Stomach (tissue), 9 donors: ENCODE results near the gene IZUMO1. TPM values are rescaled to one million over a fixed set of nuclear protein-coding genes. Genes with fewer than 3 reads are reported as not detected.
A peak's percentile ranks its signal among the peaks of the same experiment; 100 is the strongest.
"Not testable (repeated sequence)": the region's sequence is repeated elsewhere in the genome, so short reads cannot be mapped to it uniquely, and the experiment has no call there.

ENCODE experiments used
- DNase-seq, 2 donors: peaks; one replicate each; pipeline versions ENCODE4 v3.0.0 to v3.0.0-alpha.2; 2013 to 2019
- H3K27ac ChIP-seq, 5 donors: fragments of 200-600 bp in 4 of 5; sonication (generic) in 4 of 5; one replicate each; pipeline ENCODE4 v1.5.1; 2013 to 2019; ENCODE audit warnings: mild to moderate bottlenecking in 1 of 5, moderate library complexity in 1 of 5
- H3K27me3 ChIP-seq, 3 donors: fragments of 200-600 bp; sonication (generic); one replicate each; pipeline ENCODE4 v1.5.1; 2017 to 2019; ENCODE audit warnings: mixed run types in 1 of 3
- H3K36me3 ChIP-seq, 4 donors: fragments of 200-600 bp; sonication (generic); 1 replicate in 3 of 4; 2 replicates in 1 of 4; pipeline ENCODE4 v1.5.1; 2016 to 2019
- H3K4me1 ChIP-seq, 4 donors: fragments of 200-600 bp; sonication (generic); one replicate each; pipeline ENCODE4 v1.5.1; 2016 to 2019
- H3K4me3 ChIP-seq, 4 donors: fragments of 200-600 bp; sonication (generic) in 3 of 4; one replicate each; pipeline ENCODE4 v1.5.1; 2016 to 2019; ENCODE audit warnings: mild to moderate bottlenecking in 1 of 4
- H3K9me3 ChIP-seq, 4 donors: fragments of 200-600 bp; sonication (generic); one replicate each; pipeline ENCODE4 v1.5.1; 2016 to 2019
- EP300 ChIP-seq: sonication (generic); formaldehyde crosslinking; IDR thresholded peaks from one replicate; pipeline ENCODE4 v1.6.1; 2017; ENCODE audit warnings: antibody characterized with exemption
- POLR2A ChIP-seq, 4 donors: fragments of 450-650 bp; IDR thresholded peaks; one replicate each; pipeline ENCODE4 v1.6.1; 2016; ENCODE audit warnings: antibody characterized with exemption in 4 of 4, control low read depth in 2 of 4, mild to moderate bottlenecking in 1 of 4, moderate library complexity in 1 of 4
- POLR2AphosphoS5 ChIP-seq, 3 donors: sonication (generic); formaldehyde crosslinking; IDR thresholded peaks; one replicate each; pipeline ENCODE4 v1.6.1; 2016; ENCODE audit warnings: antibody characterized with exemption in 3 of 3
- WGBS, 5 donors: extraction: QIAGEN DNeasy Blood & Tissue Kit in 3 of 5; methylation state at CpG; one replicate each; pipeline versions ENCODE4 v1.1.5 to v1.1.7; 2013 to 2018; 5-methylcytosine and 5-hydroxymethylcytosine counted together
- intact Hi-C: fragments of 100-400 bp; cut with DNase I; formaldehyde crosslinking; loops from one replicate; pipeline ENCODE4 v1.15.1; 2023; ENCODE audit warnings: low total_unique reads
- polyA plus RNA-seq, 3 donors: library from polyadenylated mRNA; stranded (reverse); fragments of 200-250 nt; gene quantifications; one replicate each; pipeline ENCODE4 v1.2.3, GENCODE V29; 2013
- total RNA-seq, 5 donors: library from RNA; depleted of rRNA; stranded (reverse); fragments of >200 nt; gene quantifications; one replicate each; pipeline versions ENCODE4 v1.1.0 to v1.2.3, GENCODE V29; 2014 to 2016
- TF ChIP-seq, protein P1 (sequence below), 7 experiments: fragments of 450-650 bp in 4 of 7; fragments of 200-600 bp in 3 of 7; sonication (generic) in 3 of 7; IDR thresholded peaks; one replicate each; pipeline ENCODE4 v1.5.1; 2016 to 2019; ENCODE audit warnings: antibody characterized with exemption in 7 of 7, control low read depth in 2 of 7, mild to moderate bottlenecking in 1 of 7
- donor health status: healthy with polysubstance abuse.
- donor health status: Bipolar disorder and iron deficiency.
- donor health status: healthy.

Gene IZUMO1
- total and polyA plus RNA-seq, 8 donors = 0.62 to 14.3 (median 4.0) TPM; not detected in 3

DNA sequence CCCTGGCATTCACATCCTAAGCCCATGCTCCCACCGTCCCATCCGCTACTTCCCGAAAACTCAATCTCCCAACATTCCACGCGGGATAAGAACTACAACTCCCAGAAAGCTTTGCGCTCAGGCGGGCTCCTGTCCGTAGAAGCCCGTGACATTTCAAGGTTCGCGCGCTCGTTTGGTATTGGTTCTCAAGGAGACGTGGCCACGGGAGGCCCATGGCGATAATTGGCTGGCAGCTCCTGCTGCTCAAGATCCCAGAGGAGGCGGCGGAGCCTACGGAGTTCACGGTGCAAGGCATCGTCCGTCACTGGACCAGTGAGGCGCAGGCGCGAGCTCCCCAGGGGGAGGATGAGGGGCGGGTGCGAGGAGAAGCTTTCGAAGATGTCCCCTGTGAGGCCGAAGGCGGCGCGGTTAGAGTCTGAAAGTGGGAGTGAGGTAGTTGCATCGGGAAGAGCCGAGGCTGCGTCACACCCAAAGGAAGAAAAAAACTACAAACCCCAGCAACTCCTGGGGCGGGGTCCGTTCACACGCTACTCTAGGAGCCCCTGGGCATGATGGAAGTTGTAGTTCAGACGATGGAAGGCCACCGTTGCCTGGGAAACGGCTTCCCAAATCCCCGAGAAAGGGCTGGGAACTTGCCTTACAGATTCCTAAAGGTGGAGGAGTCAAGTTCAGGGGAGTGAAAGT is 26.0 kb downstream of the IZUMO1 start:
- intact Hi-C loops = no loop called here
- WGBS, 5 donors = 7 to 19% (median 8%) methylated on average over 31 to 42 of the region's 42 CpGs
- TF ChIP-seq POLR2A (IDR thresholded peaks at IDR 0.05) = no peak
- TF ChIP-seq, protein P1, sequence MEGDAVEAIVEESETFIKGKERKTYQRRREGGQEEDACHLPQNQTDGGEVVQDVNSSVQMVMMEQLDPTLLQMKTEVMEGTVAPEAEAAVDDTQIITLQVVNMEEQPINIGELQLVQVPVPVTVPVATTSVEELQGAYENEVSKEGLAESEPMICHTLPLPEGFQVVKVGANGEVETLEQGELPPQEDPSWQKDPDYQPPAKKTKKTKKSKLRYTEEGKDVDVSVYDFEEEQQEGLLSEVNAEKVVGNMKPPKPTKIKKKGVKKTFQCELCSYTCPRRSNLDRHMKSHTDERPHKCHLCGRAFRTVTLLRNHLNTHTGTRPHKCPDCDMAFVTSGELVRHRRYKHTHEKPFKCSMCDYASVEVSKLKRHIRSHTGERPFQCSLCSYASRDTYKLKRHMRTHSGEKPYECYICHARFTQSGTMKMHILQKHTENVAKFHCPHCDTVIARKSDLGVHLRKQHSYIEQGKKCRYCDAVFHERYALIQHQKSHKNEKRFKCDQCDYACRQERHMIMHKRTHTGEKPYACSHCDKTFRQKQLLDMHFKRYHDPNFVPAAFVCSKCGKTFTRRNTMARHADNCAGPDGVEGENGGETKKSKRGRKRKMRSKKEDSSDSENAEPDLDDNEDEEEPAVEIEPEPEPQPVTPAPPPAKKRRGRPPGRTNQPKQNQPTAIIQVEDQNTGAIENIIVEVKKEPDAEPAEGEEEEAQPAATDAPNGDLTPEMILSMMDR (IDR thresholded peaks at IDR 0.05) = no peak
- no peak for TF ChIP-seq EP300
- peak; percentile 50 to 80 (median 56) for TF ChIP-seq POLR2AphosphoS5 (IDR thresholded peaks at IDR 0.05)

DNA sequence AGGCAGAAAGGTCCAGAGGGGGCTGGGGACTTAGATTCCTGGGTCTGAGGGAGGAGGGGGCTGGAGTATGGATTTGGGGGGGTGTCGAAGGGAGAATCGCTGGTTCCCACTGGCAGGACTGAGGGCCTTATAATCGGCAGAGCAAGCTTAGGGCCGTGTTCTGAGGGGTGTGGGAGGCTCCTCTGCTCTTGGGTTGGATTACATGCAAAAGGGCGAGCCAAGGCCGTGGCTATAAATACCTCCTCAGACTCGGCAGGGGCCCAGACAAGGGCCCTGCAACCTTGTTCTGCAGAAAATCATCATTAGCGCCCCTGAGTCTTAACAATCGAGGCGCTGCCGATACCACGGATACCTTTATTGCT is 26.5 kb downstream of the IZUMO1 start:
- DNase-seq = no peak
- H3K27me3 ChIP-seq = no peaks in the 10 kb centered on the region
- 15 to 30% (median 20%) methylated on average over 9 to 12 of the region's 12 CpGs for WGBS, 5 donors
- H3K36me3 ChIP-seq = peaks cover 0 to 4% (median 0%) of the 10 kb centered on the region in 4 donors
- no peaks in the 10 kb centered on the region for H3K9me3 ChIP-seq
- intact Hi-C loops = no loop called here
- no peak for TF ChIP-seq POLR2A (IDR thresholded peaks at IDR 0.05)
- H3K4me1 ChIP-seq = peaks cover 32 to 74% (median 43%) of the 10 kb centered on the region in 4 donors
- peak overlapping the region; percentile 48 to 60 (median 54) for H3K4me3 ChIP-seq
- H3K27ac ChIP-seq = peak overlapping the region in 4 of 5 donors; percentile 84 to 93 (median 90)

More for the DNA sequence above, 26.0 kb downstream of the IZUMO1 start:
- H3K4me1 ChIP-seq = peaks cover 27 to 73% (median 41%) of the 10 kb centered on the region in 4 donors
- H3K9me3 ChIP-seq = no peaks in the 10 kb centered on the region
- peaks cover 0 to 4% (median 0%) of the 10 kb centered on the region in 4 donors for H3K36me3 ChIP-seq
- DNase-seq = peak; percentile 97 to 100
- H3K27me3 ChIP-seq = no peaks in the 10 kb centered on the region
- peak overlapping the region; percentile 48 to 60 (median 54) for H3K4me3 ChIP-seq
- peak overlapping the region; percentile 84 to 93 (median 89) for H3K27ac ChIP-seq

DNA sequence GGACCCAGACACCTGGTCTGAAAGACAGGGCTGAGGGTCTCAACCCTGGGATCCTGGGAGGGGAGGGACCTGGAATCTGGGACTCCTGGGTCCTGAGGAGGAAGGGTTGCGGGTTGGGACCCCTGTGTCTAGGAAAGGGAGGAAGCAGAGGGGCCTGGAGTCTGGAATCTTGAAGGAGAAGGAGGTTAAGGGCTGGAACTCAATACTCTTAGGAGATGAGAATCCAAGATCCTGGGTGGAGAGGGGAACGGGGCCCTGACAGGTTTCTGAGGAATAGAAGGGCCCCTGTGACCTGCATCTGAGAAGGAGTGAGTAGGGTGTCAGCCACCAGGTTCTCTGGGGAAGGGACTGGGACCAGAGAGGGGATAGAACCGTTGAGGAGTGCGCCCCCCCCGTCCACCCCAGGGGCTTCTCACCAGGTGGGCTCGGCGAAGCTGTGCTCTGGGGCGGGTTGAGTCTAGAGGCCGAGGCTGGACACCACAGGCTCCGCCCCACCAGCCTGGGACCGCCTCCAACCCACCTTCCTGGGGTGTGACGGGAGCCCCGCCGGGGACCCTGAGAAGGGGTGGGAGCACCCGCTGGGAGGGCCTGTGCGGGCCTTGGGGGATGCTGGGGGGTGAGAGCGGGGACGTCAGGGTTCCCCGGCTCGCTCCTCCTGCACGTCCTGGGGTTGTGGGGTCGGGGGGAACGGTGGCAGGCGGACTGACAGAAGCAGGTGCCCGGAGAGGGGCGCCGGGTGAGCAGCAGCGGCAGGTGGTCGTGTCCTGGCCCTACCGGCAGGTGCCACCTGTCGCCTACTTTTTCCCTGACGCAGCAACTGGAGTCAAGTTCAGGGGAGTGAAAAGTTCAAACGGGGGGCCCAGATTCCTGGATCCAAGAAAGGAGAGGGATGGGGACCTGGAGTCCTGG is 27.2 kb downstream of the IZUMO1 start, which contains the start of gene MAMSTR:
TSS of gene MAMSTR (minus strand) at position 463 of the 909 bp plus-strand sequence. CDS start 694 bp downstream, outside the sequence.
- DNase-seq = peak in 1 of 2 donors; percentile 77
- Histone ChIP-seq H3K27me3 (no peaks in the 10 kb centered on the region), H3K27ac (peak within 1 kb of the TSS in 4 of 5 donors; percentile 84 to 93 (median 90)), H3K9me3 (no peaks in the 10 kb centered on the region), H3K36me3 (peaks cover 0 to 4% (median 0%) of the 10 kb centered on the region in 4 donors), H3K4me3 (peak within 1 kb of the TSS; percentile 48 to 60 (median 54)), H3K4me1 (peaks cover 33 to 74% (median 46%) of the 10 kb centered on the region in 4 donors)
- TF ChIP-seq POLR2AphosphoS5 (IDR thresholded peaks at IDR 0.05) (no peak), EP300 (no peak), POLR2A (IDR thresholded peaks at IDR 0.05) (no peak)
- TF ChIP-seq, protein P1 (IDR thresholded peaks at IDR 0.05) = no peak
- intact Hi-C loops = no loop called here
- WGBS, 5 donors = 37 to 68% (median 60%) methylated on average over 23 to 33 of the region's 33 CpGs

DNA sequence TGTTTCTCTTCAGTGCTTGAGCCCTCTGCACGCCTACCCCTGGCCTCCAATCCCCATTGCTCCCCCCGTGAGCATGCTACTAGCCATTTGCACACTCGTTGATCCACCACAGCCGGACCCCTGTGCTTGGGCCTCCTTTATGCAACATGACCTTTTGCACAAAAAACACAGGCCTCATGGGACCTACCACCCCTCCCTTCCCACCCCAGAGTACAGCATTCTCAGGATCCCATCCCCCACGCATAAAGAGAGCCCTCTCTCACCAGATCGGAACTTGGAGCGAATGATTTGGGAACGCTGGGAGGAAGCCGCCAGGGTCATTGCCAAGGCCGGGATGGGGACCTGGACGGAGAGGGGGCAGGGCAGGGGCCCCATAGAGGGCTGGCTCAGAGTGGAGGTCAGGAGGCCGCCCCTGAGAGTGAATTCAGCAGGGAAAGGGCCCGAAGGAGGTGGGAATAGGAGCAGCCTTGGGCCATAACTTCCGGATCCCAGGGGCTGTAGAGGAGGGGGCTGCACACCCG is 27.9 kb downstream of the IZUMO1 start:
- H3K27ac ChIP-seq = peak overlapping the region in 3 of 5 donors; percentile 15 to 91 (median 38)
- intact Hi-C loops = no loop called here
- 46 to 67% (median 60%) methylated on average over 15 of the region's 15 CpGs for WGBS, 5 donors
- peaks cover 34 to 71% (median 47%) of the 10 kb centered on the region in 4 donors for H3K4me1 ChIP-seq
- peak overlapping the region in 1 of 4 donors; percentile 56 for H3K4me3 ChIP-seq
- no peak for TF ChIP-seq POLR2AphosphoS5 (IDR thresholded peaks at IDR 0.05)
- TF ChIP-seq EP300 = no peak
- TF ChIP-seq POLR2A (IDR thresholded peaks at IDR 0.05) = no peak
- TF ChIP-seq, protein P1 (IDR thresholded peaks at IDR 0.05) = no peak
- DNase-seq = peak in 1 of 2 donors; percentile 67
- no peaks in the 10 kb centered on the region for H3K9me3 ChIP-seq
- H3K36me3 ChIP-seq = no peaks in the 10 kb centered on the region
- H3K27me3 ChIP-seq = no peaks in the 10 kb centered on the region

DNA sequence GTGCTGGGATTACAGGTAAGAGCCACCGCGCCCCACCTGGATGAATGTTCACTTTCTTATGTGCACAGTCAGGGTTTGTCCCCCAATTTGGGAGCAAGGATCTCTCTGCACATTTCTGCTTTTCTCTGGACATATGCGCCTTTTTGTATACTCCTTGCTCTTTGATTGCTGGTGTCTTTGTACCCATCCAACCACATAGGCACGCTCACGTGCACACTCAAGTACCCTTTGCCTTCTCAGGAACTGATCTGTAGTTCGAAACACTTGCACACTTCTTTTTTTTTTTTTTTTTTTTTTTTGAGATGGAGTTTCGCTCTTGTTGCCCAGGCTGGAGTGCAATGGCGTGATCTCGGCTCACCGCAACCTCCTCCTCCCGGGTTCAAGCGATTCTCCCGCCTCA is 28.6 kb downstream of the IZUMO1 start:
- intact Hi-C loops, H3K36me3 ChIP-seq, H3K4me3 ChIP-seq, H3K27me3 ChIP-seq, DNase-seq, H3K27ac ChIP-seq, H3K9me3 ChIP-seq: not testable (repeated sequence)
- peaks cover 40 to 78% (median 54%) of the 10 kb centered on the region in 4 donors for H3K4me1 ChIP-seq
- 90 to 94% (median 93%) methylated on average over 12 to 13 of the region's 13 CpGs for WGBS, 5 donors
